ENCODE measurements around the gene CDKAL1. TPM values are rescaled to one million over a fixed set of nuclear protein-coding genes. Genes with fewer than 3 reads are reported as not detected.
"Not testable (repeated sequence)": the region's sequence is repeated elsewhere in the genome, so short reads cannot be mapped to it uniquely, and the experiment has no call there.

Gene CDKAL1
- total and polyA plus RNA-seq, 8 donors: 13.6 to 20.7 (median 17.5) TPM

DNA sequence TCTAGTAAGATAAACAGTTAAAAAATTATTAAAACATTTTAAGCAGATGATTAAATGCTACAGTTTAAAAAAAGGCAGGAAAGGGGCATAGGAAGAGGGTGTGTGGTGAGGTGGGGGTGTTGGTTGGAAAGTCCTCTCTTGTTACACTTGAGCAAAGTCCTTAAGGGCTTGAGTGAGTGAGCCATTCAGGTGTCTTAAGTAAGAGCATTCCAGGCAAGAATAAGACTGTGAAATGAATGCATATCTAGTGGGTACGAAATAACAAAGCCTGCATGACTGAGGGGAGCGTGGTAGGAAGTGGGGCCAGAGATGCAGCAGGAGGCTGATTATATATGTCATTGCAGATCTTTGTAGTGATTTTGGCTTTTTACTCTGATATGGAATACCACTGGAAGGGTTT, 5.1 kb downstream of the CDKAL1 start:
- no peaks in the 10 kb centered on the region for H3K27me3 ChIP-seq
- no peak overlapping the region for H3K4me3 ChIP-seq
- H3K9me3 ChIP-seq: no peaks in the 10 kb centered on the region
- DNase-seq (no peak), ATAC-seq (peak; percentile 84)
- H3K36me3 ChIP-seq: peaks cover 0 to 8% of the 10 kb centered on the region in 2 donors
- no peak for TF ChIP-seq CTCF (IDR thresholded peaks at IDR 0.05)
- intact Hi-C loops (cut with DNase I): no loop called here
- H3K4me1 ChIP-seq: peaks cover 0 to 14% of the 10 kb centered on the region in 2 donors
- no peak overlapping the region for H3K27ac ChIP-seq

DNA sequence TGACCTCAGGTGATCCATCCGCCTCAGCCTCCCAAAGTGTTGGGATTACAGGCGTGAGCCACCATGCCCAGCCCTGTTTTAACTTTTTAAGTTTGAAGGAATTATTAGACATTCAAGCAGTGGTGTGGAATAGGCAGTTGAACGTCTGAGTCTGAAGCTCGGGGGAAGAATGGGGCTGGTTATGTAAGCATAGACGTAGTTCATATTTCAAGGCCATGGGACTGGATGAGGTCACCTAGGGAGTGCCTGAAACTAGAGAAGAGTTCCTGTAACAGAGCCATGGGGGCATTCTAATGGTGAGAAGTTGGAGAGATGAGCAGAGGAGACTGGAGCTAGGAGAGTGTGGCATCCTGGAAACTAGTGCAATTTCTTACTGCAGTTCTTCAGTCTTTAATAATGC, 6.4 kb downstream of the CDKAL1 start:
- no peak for TF ChIP-seq CTCF (IDR thresholded peaks at IDR 0.05)
- H3K4me3 ChIP-seq: no peak overlapping the region
- intact Hi-C loops (cut with DNase I): no loop called here
- H3K27me3 ChIP-seq: no peaks in the 10 kb centered on the region
- no peak overlapping the region for H3K27ac ChIP-seq
- no peaks in the 10 kb centered on the region for H3K9me3 ChIP-seq
- DNase-seq (no peak), ATAC-seq (peak; percentile 15)
- peaks cover 0 to 8% of the 10 kb centered on the region in 2 donors for H3K36me3 ChIP-seq
- peaks cover 0 to 6% of the 10 kb centered on the region in 2 donors for H3K4me1 ChIP-seq

- H3K4me3 ChIP-seq: no peak overlapping the region
- H3K9me3 ChIP-seq: no peaks in the 10 kb centered on the region
- H3K27ac ChIP-seq: no peak overlapping the region
- DNase-seq: no peak
- TF ChIP-seq CTCF (IDR thresholded peaks at IDR 0.05): no peak
- H3K27me3 ChIP-seq: no peaks in the 10 kb centered on the region
- H3K4me1 ChIP-seq: peaks cover 0 to 3% of the 10 kb centered on the region in 2 donors
- peak; percentile 42 for ATAC-seq
- intact Hi-C loops (cut with DNase I): no loop called here
- peaks cover 0 to 12% of the 10 kb centered on the region in 2 donors for H3K36me3 ChIP-seq
Observed at GRCh38 chr6:20541382-20541781, 7.1 kb downstream of the CDKAL1 start.

GRCh38 chr6:20542927-20543602, 8.8 kb downstream of the CDKAL1 start:
- ATAC-seq: no peak
- no peak overlapping the region for H3K27ac ChIP-seq

GRCh38 chr6:20548264-20548663, 14.0 kb downstream of the CDKAL1 start:
- intact Hi-C loops (cut with DNase I): no loop called here
- no peaks in the 10 kb centered on the region for H3K9me3 ChIP-seq
- H3K27ac ChIP-seq: no peak overlapping the region
- ATAC-seq (no peak), DNase-seq (no peak)
- H3K4me3 ChIP-seq: no peak overlapping the region
- H3K36me3 ChIP-seq: peaks cover 0 to 59% of the 10 kb centered on the region in 2 donors
- H3K27me3 ChIP-seq: no peaks in the 10 kb centered on the region
- H3K4me1 ChIP-seq: no peaks in the 10 kb centered on the region
- no peak for TF ChIP-seq CTCF (IDR thresholded peaks at IDR 0.05)

More at GRCh38 chr6:20542927-20543602, 8.8 kb downstream of the CDKAL1 start:
- Histone ChIP-seq H3K4me3 (no peak overlapping the region), H3K36me3 (peaks cover 0 to 15% of the 10 kb centered on the region in 2 donors), H3K9me3 (no peaks in the 10 kb centered on the region), H3K27me3 (no peaks in the 10 kb centered on the region), H3K4me1 (peaks cover 0 to 3% of the 10 kb centered on the region in 2 donors)
- intact Hi-C loops (cut with DNase I): no loop called here
- DNase-seq: peak in 1 of 4 donors; percentile 22
- TF ChIP-seq CTCF (IDR thresholded peaks at IDR 0.05): no peak

GRCh38 chr6:20549398-20549797, 15.1 kb downstream of the CDKAL1 start:
- H3K9me3 ChIP-seq; H3K27me3 ChIP-seq; intact Hi-C loops (cut with DNase I); H3K4me3 ChIP-seq; DNase-seq; H3K27ac ChIP-seq; H3K4me1 ChIP-seq; ATAC-seq: not testable (repeated sequence)
- H3K36me3 ChIP-seq: peaks cover 0 to 63% of the 10 kb centered on the region in 2 donors
